Peyer's patch (tissue), 4 donors: Measurements from ENCODE around the gene NDRG3.

Experiments
- CTCF ChIP-seq, 6 experiments: fragments of 450-650 bp in 4 of 6; fragments of 200-600 bp in 2 of 6; sonication (generic) in 1 of 6; IDR thresholded peaks; one replicate each; pipeline ENCODE4 v1.5.1; 2017 to 2019; ENCODE audit warnings: antibody characterized with exemption in 6 of 6, mild to moderate bottlenecking in 3 of 6, moderate library complexity in 1 of 6
- POLR2A ChIP-seq, 2 donors: fragments of 450-650 bp; IDR thresholded peaks; one replicate each; pipeline ENCODE4 v1.5.1; 2017; ENCODE audit warnings: antibody characterized with exemption in 2 of 2, mild to moderate bottlenecking in 2 of 2, moderate library complexity in 2 of 2

GRCh38 chr20:36773597-36774390 lies 27.9 kb upstream of the NDRG3 start, which contains the start of gene DSN1:
- TF ChIP-seq CTCF (IDR thresholded peaks at IDR 0.05): peak in 1 of 6 experiments; percentile 0
- TF ChIP-seq POLR2A (IDR thresholded peaks at IDR 0.05): peak; percentile 74 to 85
